OCI-LY1 (cell line): ENCODE data around the gene CPM.

Experiments used
- EZH2 ChIP-seq: fragments of 200-600 bp; sonication (generic), shearing (Covaris generic); IDR thresholded peaks from 2 replicates; pipeline ENCODE4 v1.8.0; 2017; ENCODE audit warnings: borderline replicate concordance, mixed run types, mild to moderate bottlenecking, antibody characterized with exemption, low read length, moderate library complexity, mixed read lengths
- TF ChIP-seq, protein P1 (sequence below): fragments of 200-600 bp; sonication (generic), shearing (Covaris generic); IDR thresholded peaks from 2 replicates; pipeline ENCODE4 v1.5.1; 2017; ENCODE audit warnings: mild to moderate bottlenecking, antibody characterized with exemption, low read length, moderate library complexity, mixed read lengths

DNA sequence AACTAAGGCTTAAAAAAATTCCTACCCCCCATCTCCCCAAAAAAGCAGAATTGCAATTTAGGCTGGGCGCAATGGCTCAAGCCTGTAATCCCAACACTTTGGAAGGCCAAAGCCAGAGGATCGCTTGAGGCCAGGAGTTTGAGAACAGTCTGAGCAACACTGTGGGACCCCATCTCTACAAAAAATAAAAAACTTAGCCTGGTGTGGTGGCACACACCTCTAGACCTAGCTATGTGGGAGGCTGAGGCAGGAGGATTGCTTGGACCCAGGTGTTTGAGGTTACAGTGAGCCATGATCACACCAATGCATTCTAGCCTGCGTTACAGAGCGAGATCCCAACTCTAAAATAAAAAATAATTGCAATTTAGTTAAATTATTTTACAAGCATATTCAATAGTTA, 54.1 kb downstream of the CPM start:
- no peak for TF ChIP-seq EZH2
- TF ChIP-seq, protein P1, sequence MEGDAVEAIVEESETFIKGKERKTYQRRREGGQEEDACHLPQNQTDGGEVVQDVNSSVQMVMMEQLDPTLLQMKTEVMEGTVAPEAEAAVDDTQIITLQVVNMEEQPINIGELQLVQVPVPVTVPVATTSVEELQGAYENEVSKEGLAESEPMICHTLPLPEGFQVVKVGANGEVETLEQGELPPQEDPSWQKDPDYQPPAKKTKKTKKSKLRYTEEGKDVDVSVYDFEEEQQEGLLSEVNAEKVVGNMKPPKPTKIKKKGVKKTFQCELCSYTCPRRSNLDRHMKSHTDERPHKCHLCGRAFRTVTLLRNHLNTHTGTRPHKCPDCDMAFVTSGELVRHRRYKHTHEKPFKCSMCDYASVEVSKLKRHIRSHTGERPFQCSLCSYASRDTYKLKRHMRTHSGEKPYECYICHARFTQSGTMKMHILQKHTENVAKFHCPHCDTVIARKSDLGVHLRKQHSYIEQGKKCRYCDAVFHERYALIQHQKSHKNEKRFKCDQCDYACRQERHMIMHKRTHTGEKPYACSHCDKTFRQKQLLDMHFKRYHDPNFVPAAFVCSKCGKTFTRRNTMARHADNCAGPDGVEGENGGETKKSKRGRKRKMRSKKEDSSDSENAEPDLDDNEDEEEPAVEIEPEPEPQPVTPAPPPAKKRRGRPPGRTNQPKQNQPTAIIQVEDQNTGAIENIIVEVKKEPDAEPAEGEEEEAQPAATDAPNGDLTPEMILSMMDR: no peak
